Aorta (tissue), 5 donors: ENCODE data around the gene ZFYVE1. TPM values are rescaled to one million over a fixed set of nuclear protein-coding genes. Genes with fewer than 3 reads are reported as not detected.

ENCODE experiments used
- ATAC-seq: fragments of 200-7000 bp; cut with Tn5 transposase; one replicate; pipeline ENCODE4 v1.9.1; 2022; ENCODE audit warnings: moderate library complexity; ENCODE audit not compliant: low FRiP score
- DNase-seq, 2 donors: peaks; one replicate each; pipeline ENCODE4 v3.0.0-alpha.2; 2020
- H3K27ac ChIP-seq, 2 donors: one replicate each; pipeline ENCODE4 v1.5.1; 2013; ENCODE audit warnings: low read length in 2 of 2, mild to moderate bottlenecking in 2 of 2, moderate library complexity in 2 of 2, control low read depth in 1 of 2, inconsistent platforms in 1 of 2, low read depth in 1 of 2
- H3K27me3 ChIP-seq, 2 donors: one replicate each; pipeline ENCODE4 v1.6.1; 2013; ENCODE audit warnings: control low read depth in 1 of 2, low read length in 1 of 2, mild to moderate bottlenecking in 1 of 2, moderate library complexity in 1 of 2; ENCODE audit not compliant: insufficient read depth in 2 of 2, control insufficient read depth in 1 of 2
- H3K36me3 ChIP-seq, 2 donors: one replicate each; pipeline ENCODE4 v1.6.1; 2013; ENCODE audit warnings: control low read depth in 1 of 2, low read length in 1 of 2, mild to moderate bottlenecking in 1 of 2; ENCODE audit not compliant: insufficient read depth in 2 of 2, control insufficient read depth in 1 of 2
- H3K4me1 ChIP-seq, 2 donors: one replicate each; pipeline ENCODE4 v1.6.1; 2013; ENCODE audit warnings: low read length in 2 of 2, control low read depth in 1 of 2, mild to moderate bottlenecking in 1 of 2, moderate library complexity in 1 of 2; ENCODE audit not compliant: insufficient read depth in 2 of 2, control insufficient read depth in 1 of 2
- H3K4me3 ChIP-seq, 2 donors: one replicate each; pipeline ENCODE4 v1.5.1; 2013; ENCODE audit warnings: low read length in 2 of 2, control low read depth in 1 of 2, mild to moderate bottlenecking in 1 of 2
- H3K9me3 ChIP-seq: one replicate; pipeline ENCODE4 v1.6.1; 2013; ENCODE audit warnings: mild to moderate bottlenecking, low read length; ENCODE audit not compliant: control insufficient read depth
- WGBS, 2 donors: extraction: QIAGEN DNeasy Blood & Tissue Kit; methylation state at CpG; one replicate each; pipeline ENCODE4 v1.1.7; 2013; 5-methylcytosine and 5-hydroxymethylcytosine counted together
- intact Hi-C, 2 donors: fragments of 100-400 bp; cut with DNase I; formaldehyde crosslinking; loops; one replicate each; pipeline versions ENCODE4 v1.14.2 to v1.15.0; 2022
- long read RNA-seq, 2 donors: library from polyadenylated mRNA; unstranded; transcript quantifications; one replicate each; pipeline ENCODE4 v2.0.0, GENCODE V29; 2020 to 2021
- polyA plus RNA-seq, 2 donors: library from polyadenylated mRNA; stranded (reverse); fragments of 200-250 nt; gene quantifications; one replicate each; pipeline ENCODE4 v1.2.3, GENCODE V29; 2013
- total RNA-seq, 2 donors: library from RNA; stranded (reverse); fragmentation: NEBNext Ultra II Directional; extraction: Animal tissue kit (Norgen Biotek cat#: 25700); gene quantifications; one replicate each; pipeline ENCODE4 v1.2.1, GENCODE V29; 2021
- donor health status: healthy with polysubstance abuse.
- donor health status: Bipolar disorder and iron deficiency.
- donor health status: DM: no; HTN: no; CAD: no.
- donor health status: DM: no; HTN: no; CAD: no.
- donor health status: DM: yes; HTN: yes; CAD: no.

Gene ZFYVE1, protein sequence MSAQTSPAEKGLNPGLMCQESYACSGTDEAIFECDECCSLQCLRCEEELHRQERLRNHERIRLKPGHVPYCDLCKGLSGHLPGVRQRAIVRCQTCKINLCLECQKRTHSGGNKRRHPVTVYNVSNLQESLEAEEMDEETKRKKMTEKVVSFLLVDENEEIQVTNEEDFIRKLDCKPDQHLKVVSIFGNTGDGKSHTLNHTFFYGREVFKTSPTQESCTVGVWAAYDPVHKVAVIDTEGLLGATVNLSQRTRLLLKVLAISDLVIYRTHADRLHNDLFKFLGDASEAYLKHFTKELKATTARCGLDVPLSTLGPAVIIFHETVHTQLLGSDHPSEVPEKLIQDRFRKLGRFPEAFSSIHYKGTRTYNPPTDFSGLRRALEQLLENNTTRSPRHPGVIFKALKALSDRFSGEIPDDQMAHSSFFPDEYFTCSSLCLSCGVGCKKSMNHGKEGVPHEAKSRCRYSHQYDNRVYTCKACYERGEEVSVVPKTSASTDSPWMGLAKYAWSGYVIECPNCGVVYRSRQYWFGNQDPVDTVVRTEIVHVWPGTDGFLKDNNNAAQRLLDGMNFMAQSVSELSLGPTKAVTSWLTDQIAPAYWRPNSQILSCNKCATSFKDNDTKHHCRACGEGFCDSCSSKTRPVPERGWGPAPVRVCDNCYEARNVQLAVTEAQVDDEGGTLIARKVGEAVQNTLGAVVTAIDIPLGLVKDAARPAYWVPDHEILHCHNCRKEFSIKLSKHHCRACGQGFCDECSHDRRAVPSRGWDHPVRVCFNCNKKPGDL
- total RNA-seq = 10 to 100 TPM; 14.2 to 25.2 TPM
- polyA plus RNA-seq = 1 to 10 TPM; 4.8 to 9.6 TPM
- long read RNA-seq, donor 1, full-length matches to known transcripts = 6 of 29 reads
- long read RNA-seq, donor 1, partial matches to known transcripts = 17 of 29 reads
- long read RNA-seq, donor 1, other reads (novel, unspliced or antisense) = 6 of 29 reads
- long read RNA-seq, donor 2, full-length matches to known transcripts = 6 of 17 reads
- long read RNA-seq, donor 2, partial matches to known transcripts = 9 of 17 reads
- long read RNA-seq, donor 2, other reads (novel, unspliced or antisense) = 2 of 17 reads

DNA sequence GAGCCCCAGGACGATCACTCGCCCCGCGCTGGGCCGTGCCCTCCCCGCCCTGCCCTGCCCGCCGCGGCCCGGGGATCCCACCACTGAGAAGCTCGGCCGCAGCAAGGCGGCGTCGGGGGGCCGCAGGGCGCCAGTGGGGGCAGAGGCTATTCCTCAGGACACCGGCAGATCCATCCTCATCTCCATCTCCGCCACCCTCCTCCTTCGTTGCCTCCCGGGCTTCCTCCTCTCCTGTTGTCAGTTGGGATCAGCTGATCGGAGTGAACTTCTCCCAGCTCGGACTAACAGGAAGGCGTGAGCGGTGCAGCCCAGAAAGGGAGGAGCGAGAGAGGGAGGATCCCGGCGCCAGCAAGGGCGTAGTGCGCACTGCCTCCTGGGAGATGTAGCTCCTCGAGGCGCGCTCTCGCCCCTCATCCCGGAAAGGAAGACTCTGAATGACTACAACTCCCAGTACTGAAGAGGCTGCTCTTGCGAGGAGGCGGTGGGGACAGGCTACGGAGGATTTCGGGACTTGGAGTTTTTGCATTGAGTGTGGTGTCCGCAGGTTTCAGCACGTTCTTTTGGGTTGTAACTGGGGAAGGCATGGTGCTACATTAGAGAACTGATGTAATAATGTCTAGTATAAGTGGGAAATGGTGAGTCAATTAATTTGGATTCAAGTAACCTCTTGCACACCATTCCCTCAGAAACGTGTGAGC lies at the start of gene ZFYVE1:
TSS of gene ZFYVE1 (minus strand) at position 262 of the 698 bp plus-strand sequence. CDS start 2,598 bp downstream, outside the sequence.
- ATAC-seq = peak; percentile 100
- peaks cover 0 to 2% of the 10 kb centered on the region in 2 donors for H3K4me1 ChIP-seq
- no peaks in the 10 kb centered on the region for H3K36me3 ChIP-seq
- peak within 1 kb of the TSS in 1 of 2 donors; percentile 86 for H3K27ac ChIP-seq
- DNase-seq = peak; percentile 99
- no peaks in the 10 kb centered on the region for H3K9me3 ChIP-seq
- 0% methylated on average over 25 to 42 of the region's 42 CpGs for WGBS, 2 donors
- intact Hi-C loops = no loop called here
- H3K4me3 ChIP-seq = peak within 1 kb of the TSS; percentile 80 to 97
- H3K27me3 ChIP-seq = no peaks in the 10 kb centered on the region

- 80 to 90% methylated on average over 4 of the region's 4 CpGs for WGBS, 2 donors
- Histone ChIP-seq H3K9me3 (no peaks in the 10 kb centered on the region), H3K27me3 (no peaks in the 10 kb centered on the region), H3K4me3 (no peak overlapping the region), H3K36me3 (peaks cover 0 to 5% of the 10 kb centered on the region in 2 donors), H3K4me1 (peaks cover 0 to 2% of the 10 kb centered on the region in 2 donors), H3K27ac (no peak overlapping the region)
- DNase-seq (no peak), ATAC-seq (no peak)
- intact Hi-C loops = no loop called here
These were observed 42.7 kb upstream of the ZFYVE1 start for GRCh38 chr14:73069585-73069984.

GRCh38 chr14:73058922-73059673 lies 32.2 kb upstream of the ZFYVE1 start:
- Histone ChIP-seq H3K4me1 (peaks cover 0 to 3% of the 10 kb centered on the region in 2 donors), H3K4me3 (peak overlapping the region; percentile 52 to 60), H3K36me3 (no peaks in the 10 kb centered on the region), H3K27ac (peak overlapping the region; percentile 78 to 84), H3K27me3 (no peaks in the 10 kb centered on the region), H3K9me3 (no peaks in the 10 kb centered on the region)
- ATAC-seq (peak; percentile 51), DNase-seq (peak in 1 of 2 donors; percentile 78)
- 0% methylated on average over 27 of the region's 27 CpGs for WGBS, 2 donors
- intact Hi-C loops = no loop called here

DNA sequence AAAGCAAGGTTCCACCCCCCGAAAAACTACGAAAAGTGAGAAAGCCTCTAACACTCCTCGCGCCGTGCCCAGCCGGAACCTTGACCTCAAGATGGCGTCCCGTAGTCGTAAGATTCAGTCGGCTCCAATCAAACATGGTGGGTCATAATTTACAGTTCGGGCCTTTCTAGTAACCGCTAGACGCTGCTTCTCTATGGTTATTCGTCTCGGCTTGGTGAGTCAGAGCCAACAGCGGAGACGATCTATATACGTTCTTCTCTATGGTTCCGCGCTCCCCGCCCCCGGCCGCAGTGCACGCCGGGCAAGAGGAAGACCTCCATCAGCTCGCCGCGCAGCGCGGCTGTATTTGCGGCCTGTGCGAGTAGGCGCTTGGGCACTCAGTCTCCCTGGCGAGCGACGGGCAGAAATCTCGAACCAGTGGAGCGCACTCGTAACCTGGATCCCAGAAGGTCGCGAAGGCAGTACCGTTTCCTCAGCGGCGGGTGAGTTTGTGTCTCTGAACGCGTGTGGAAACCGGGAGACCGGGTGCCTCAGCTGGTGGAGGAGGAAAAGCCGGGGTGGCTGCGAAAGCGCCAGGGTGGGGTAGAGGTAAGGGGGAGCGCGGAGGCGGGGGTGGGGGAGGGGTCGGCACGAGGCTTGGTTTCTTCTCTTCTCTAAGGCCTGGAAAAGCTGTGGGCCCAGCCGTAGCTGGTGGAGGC lies 31.5 kb upstream of the ZFYVE1 start, which contains the start of gene RBM25:
TSS of gene RBM25 (plus strand) at position 311 of the 698 bp plus-strand sequence. CDS start 13,108 bp downstream, outside the sequence.
- Histone ChIP-seq H3K36me3 (no peaks in the 10 kb centered on the region), H3K27ac (peak within 1 kb of the TSS; percentile 83 to 84), H3K4me3 (peak within 1 kb of the TSS; percentile 52 to 65), H3K4me1 (peaks cover 0 to 3% of the 10 kb centered on the region in 2 donors), H3K9me3 (no peaks in the 10 kb centered on the region), H3K27me3 (no peaks in the 10 kb centered on the region)
- intact Hi-C loops = no loop called here
- ATAC-seq (peak; percentile 100), DNase-seq (peak; percentile 97)
- WGBS, 2 donors = 0 to 1% methylated on average over 54 to 57 of the region's 57 CpGs

DNA sequence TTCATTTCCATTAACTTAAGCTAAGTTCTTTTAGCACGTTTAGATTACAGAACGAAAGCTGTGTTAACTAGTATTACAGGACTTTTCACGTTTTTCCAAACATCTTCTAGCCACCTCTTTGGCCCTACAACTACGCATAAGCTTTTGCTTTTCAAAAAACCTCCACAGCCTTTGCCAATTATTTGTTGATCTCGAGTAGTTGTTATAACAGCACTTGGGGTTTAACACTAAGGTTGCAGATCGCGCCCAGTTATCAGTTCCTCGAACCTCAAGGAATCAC lies 31.0 kb upstream of the ZFYVE1 start:
- Histone ChIP-seq H3K27me3 (no peaks in the 10 kb centered on the region), H3K4me1 (peaks cover 0 to 3% of the 10 kb centered on the region in 2 donors), H3K4me3 (peak overlapping the region; percentile 44 to 65), H3K36me3 (no peaks in the 10 kb centered on the region), H3K9me3 (no peaks in the 10 kb centered on the region), H3K27ac (peak overlapping the region; percentile 68 to 83)
- intact Hi-C loops = no loop called here
- no peak for DNase-seq
- ATAC-seq = no peak
- WGBS, 2 donors = 4 to 6% methylated on average over 8 of the region's 8 CpGs

- 90% methylated on average over 1 of the region's 1 CpG for WGBS, 2 donors
- peaks cover 0 to 3% of the 10 kb centered on the region in 2 donors for H3K4me1 ChIP-seq
- H3K9me3 ChIP-seq = no peaks in the 10 kb centered on the region
- DNase-seq (no peak), ATAC-seq (no peak)
- no peaks in the 10 kb centered on the region for H3K27me3 ChIP-seq
- H3K36me3 ChIP-seq = no peaks in the 10 kb centered on the region
- intact Hi-C loops = no loop called here
- no peak overlapping the region for H3K4me3 ChIP-seq
- H3K27ac ChIP-seq = no peak overlapping the region
These were observed 28.3 kb upstream of the ZFYVE1 start for GRCh38 chr14:73055251-73055650.

DNA sequence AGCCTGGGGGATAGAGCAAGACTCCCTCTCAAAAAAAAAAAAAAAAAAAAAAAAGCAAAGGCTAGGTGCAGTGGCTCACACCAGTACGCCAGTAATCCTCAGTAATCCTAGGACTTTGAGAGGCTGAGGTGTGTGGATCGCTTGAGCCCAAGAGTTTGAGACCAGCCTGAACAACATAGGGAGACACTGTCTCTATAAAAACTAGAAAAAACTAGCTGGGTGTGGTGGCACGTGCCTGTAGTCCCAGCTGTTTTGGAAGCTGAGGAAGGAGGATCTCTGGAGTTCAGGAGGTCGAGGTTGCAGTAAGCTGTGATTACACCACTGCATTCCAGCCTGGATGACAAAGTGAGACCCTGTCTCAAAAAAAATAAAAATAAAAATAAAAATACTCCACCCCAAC lies 22.5 kb upstream of the ZFYVE1 start:
- H3K4me1 ChIP-seq = no peaks in the 10 kb centered on the region
- WGBS, 2 donors = 60 to 71% methylated on average over 4 of the region's 4 CpGs
- ATAC-seq = no peak
- H3K27me3 ChIP-seq = no peaks in the 10 kb centered on the region
- no peak overlapping the region for H3K27ac ChIP-seq
- no peaks in the 10 kb centered on the region for H3K9me3 ChIP-seq
- H3K4me3 ChIP-seq = no peak overlapping the region
- H3K36me3 ChIP-seq = no peaks in the 10 kb centered on the region
- intact Hi-C loops = no loop called here
- DNase-seq = no peak
